GM12872 (cell line): ENCODE measurements around the gene TGFBR3.

ENCODE experiments used
- TF ChIP-seq, protein P1 (sequence below): IDR thresholded peaks from 3 replicates; pipeline ENCODE4 v1.5.1; 2011; ENCODE audit warnings: low read depth, mild to moderate bottlenecking, low read length, moderate library complexity; ENCODE audit not compliant: insufficient read depth

TGFBR3 gene

GRCh38 chr1:91655912-91656449, 230.0 kb downstream of the TGFBR3 start:
- TF ChIP-seq, protein P1, sequence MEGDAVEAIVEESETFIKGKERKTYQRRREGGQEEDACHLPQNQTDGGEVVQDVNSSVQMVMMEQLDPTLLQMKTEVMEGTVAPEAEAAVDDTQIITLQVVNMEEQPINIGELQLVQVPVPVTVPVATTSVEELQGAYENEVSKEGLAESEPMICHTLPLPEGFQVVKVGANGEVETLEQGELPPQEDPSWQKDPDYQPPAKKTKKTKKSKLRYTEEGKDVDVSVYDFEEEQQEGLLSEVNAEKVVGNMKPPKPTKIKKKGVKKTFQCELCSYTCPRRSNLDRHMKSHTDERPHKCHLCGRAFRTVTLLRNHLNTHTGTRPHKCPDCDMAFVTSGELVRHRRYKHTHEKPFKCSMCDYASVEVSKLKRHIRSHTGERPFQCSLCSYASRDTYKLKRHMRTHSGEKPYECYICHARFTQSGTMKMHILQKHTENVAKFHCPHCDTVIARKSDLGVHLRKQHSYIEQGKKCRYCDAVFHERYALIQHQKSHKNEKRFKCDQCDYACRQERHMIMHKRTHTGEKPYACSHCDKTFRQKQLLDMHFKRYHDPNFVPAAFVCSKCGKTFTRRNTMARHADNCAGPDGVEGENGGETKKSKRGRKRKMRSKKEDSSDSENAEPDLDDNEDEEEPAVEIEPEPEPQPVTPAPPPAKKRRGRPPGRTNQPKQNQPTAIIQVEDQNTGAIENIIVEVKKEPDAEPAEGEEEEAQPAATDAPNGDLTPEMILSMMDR: no peak

- TF ChIP-seq, protein P1: no peak
These were observed 232.8 kb downstream of the TGFBR3 start for GRCh38 chr1:91653183-91653582.

GRCh38 chr1:91651661-91652071, 234.3 kb downstream of the TGFBR3 start:
- TF ChIP-seq, protein P1: no peak

DNA sequence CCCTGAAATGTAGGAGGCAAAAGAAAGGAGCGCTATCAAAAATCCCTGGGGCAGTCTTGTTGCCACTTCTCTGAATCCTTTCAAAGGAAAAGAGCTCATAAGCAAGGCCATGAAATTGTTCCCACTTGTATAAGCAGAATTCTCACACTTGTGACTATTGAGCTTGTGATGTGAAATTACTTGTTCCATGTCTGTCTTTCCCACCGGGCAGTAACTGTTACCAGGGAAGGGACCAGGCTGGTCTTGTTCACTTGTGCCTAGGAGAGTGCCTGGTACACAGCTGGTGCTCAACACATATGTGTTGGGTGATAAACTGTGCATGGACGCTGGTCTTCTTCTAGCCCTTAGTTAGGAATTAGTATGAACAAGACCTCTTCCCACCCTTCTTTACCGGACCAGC, 234.7 kb downstream of the TGFBR3 start:
- TF ChIP-seq, protein P1: no peak

GRCh38 chr1:91650764-91651163, 235.2 kb downstream of the TGFBR3 start:
- TF ChIP-seq, protein P1: no peak

GRCh38 chr1:91647061-91647460, 238.9 kb downstream of the TGFBR3 start:
- TF ChIP-seq, protein P1: no peak

DNA sequence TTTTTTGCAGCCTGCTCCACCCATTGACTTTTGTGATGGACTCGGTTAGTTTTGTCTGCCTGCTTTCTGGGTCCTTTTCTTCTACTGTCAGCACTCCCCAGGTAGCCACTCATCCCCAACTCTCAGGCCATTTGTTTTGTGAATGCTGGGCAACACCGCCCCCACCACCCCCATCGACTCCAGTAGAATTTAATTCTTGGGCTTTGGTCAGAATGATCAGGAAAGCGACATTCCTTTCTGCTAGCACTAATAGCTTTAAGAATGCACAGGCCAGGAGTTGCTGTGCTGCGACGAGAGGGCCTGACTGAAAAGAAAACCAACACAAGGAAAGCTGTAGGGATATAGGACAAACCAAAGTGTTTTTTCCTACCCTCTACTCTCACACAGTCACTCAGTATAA, 240.9 kb downstream of the TGFBR3 start:
- TF ChIP-seq, protein P1: no peak
